IPS-18a (cell line): ENCODE measurements around the gene MESD.

Experiments used
- H3K27ac ChIP-seq: one replicate; pipeline ENCODE4 v1.5.1; 2013; ENCODE audit warnings: low read length
- H3K27me3 ChIP-seq: one replicate; pipeline ENCODE4 v1.6.1; 2013; ENCODE audit warnings: mild to moderate bottlenecking, low read length; ENCODE audit not compliant: control insufficient read depth, insufficient read depth
- H3K36me3 ChIP-seq: one replicate; pipeline ENCODE4 v1.6.1; 2013; ENCODE audit warnings: low read depth, low read length; ENCODE audit not compliant: control insufficient read depth
- H3K4me1 ChIP-seq: one replicate; pipeline ENCODE4 v1.6.1; 2013; ENCODE audit warnings: low read depth, low read length; ENCODE audit not compliant: control insufficient read depth
- H3K4me3 ChIP-seq: one replicate; pipeline ENCODE4 v1.5.1; 2013; ENCODE audit warnings: low read length
- H3K9ac ChIP-seq: one replicate; pipeline ENCODE4 v1.6.1; 2013; ENCODE audit warnings: mild to moderate bottlenecking, low read length, moderate library complexity
- H3K9me3 ChIP-seq: one replicate; pipeline ENCODE4 v1.6.1; 2013; ENCODE audit warnings: low read depth, low read length; ENCODE audit not compliant: control insufficient read depth

Gene MESD

DNA sequence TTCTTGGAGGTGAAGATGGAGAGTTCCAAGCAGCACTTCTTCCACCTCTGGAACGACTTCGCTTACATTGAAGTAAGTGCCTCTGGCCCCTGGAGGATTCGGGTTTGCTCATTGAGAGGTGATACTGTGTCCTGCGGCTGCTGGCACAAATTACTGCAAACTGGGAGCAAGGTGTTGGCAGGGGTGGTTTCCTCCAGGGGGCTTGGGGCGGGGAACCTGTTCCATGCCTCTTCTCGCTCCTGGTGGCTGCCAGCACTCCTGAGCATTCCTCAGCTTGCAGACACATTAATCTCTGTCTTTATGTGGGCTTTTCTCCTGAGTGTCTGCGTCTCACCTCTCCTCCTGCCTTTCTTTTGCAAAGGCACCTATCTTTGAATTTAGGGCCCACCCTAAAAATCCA lies 47.4 kb downstream of the MESD start:
- H3K36me3 ChIP-seq = peaks cover 4% of the 10 kb centered on the region
- H3K27ac ChIP-seq = no peak overlapping the region
- no peaks in the 10 kb centered on the region for H3K9me3 ChIP-seq
- no peaks in the 10 kb centered on the region for H3K27me3 ChIP-seq
- no peak overlapping the region for H3K4me3 ChIP-seq
- no peak overlapping the region for H3K9ac ChIP-seq
- no peaks in the 10 kb centered on the region for H3K4me1 ChIP-seq

DNA sequence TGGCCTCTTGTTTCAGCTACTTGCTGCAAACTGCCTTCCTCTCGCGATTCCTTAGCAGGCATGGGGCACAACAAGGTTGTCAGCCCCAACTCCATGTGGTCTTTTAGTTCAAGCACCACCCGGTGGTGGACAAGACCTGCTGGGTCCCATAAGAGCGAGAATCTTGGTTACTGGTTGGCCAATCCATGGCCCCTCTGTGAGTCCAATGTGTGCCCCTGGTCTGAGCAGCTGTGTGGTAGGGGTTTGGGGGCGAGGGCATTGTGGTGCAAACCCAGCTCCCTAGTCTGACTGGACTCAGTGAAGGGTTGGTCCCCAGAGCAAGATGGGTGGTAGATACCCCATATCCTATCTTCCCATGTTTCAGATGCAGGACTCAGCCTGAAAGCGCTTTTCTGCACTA lies 48.8 kb downstream of the MESD start:
- Histone ChIP-seq H3K36me3 (no peaks in the 10 kb centered on the region), H3K27ac (no peak overlapping the region), H3K4me1 (no peaks in the 10 kb centered on the region), H3K9ac (no peak overlapping the region), H3K9me3 (no peaks in the 10 kb centered on the region), H3K4me3 (no peak overlapping the region), H3K27me3 (no peaks in the 10 kb centered on the region)

- H3K36me3 ChIP-seq = no peaks in the 10 kb centered on the region
- H3K9me3 ChIP-seq = no peaks in the 10 kb centered on the region
- H3K27ac ChIP-seq = no peak overlapping the region
These were observed 49.3 kb downstream of the MESD start for GRCh38 chr15:80940331-80940730.

DNA sequence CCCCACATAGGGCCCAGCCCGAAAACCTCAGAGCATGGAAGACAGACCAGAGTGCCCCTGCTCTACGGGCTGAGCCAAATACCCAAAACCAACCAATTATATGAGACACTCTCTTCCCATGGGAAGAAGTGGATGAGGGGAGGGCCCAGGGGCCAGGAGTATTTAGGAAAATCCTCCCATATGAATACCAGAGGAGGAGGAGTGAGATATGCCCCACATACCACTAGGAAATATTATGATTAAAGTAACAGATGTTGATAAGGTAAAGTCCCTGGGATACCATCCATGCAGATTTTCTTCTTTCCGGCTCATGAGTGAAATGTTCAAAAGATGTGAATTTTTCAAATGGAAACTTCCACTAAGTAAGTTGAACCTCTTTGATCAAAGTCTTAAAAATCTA lies 50.4 kb downstream of the MESD start:
- H3K4me3 ChIP-seq = no peak overlapping the region
- H3K27ac ChIP-seq = no peak overlapping the region

More at GRCh38 chr15:80940331-80940730, 49.3 kb downstream of the MESD start:
- H3K4me1 ChIP-seq = no peaks in the 10 kb centered on the region
- no peak overlapping the region for H3K9ac ChIP-seq
- H3K4me3 ChIP-seq = no peak overlapping the region
- no peaks in the 10 kb centered on the region for H3K27me3 ChIP-seq

DNA sequence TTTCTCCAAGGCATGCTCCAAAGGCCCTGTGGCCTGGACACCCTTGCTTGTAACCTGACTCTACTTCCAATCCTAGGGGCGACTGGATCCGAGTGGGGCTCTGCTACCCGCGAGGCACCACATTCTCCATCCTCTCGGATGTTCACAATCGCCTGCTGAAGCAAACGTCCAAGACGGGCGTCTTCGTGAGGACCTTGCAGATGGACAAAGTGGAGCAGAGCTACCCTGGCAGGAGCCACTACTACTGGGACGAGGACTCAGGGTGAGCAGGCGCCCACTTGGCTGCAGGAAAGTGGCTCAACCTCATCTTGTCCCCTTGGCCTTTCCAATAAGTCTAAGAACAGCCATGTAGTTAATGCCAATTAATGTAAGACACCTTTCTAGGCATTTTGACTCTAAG lies 51.9 kb downstream of the MESD start:
- Histone ChIP-seq H3K27ac (no peak overlapping the region), H3K9ac (no peak overlapping the region), H3K27me3 (no peaks in the 10 kb centered on the region), H3K9me3 (no peaks in the 10 kb centered on the region), H3K36me3 (no peaks in the 10 kb centered on the region), H3K4me3 (no peak overlapping the region), H3K4me1 (no peaks in the 10 kb centered on the region)

More for the DNA sequence above, 50.4 kb downstream of the MESD start:
- no peaks in the 10 kb centered on the region for H3K4me1 ChIP-seq
- no peaks in the 10 kb centered on the region for H3K36me3 ChIP-seq
- H3K9me3 ChIP-seq = no peaks in the 10 kb centered on the region
- no peak overlapping the region for H3K9ac ChIP-seq
- H3K27me3 ChIP-seq = no peaks in the 10 kb centered on the region

DNA sequence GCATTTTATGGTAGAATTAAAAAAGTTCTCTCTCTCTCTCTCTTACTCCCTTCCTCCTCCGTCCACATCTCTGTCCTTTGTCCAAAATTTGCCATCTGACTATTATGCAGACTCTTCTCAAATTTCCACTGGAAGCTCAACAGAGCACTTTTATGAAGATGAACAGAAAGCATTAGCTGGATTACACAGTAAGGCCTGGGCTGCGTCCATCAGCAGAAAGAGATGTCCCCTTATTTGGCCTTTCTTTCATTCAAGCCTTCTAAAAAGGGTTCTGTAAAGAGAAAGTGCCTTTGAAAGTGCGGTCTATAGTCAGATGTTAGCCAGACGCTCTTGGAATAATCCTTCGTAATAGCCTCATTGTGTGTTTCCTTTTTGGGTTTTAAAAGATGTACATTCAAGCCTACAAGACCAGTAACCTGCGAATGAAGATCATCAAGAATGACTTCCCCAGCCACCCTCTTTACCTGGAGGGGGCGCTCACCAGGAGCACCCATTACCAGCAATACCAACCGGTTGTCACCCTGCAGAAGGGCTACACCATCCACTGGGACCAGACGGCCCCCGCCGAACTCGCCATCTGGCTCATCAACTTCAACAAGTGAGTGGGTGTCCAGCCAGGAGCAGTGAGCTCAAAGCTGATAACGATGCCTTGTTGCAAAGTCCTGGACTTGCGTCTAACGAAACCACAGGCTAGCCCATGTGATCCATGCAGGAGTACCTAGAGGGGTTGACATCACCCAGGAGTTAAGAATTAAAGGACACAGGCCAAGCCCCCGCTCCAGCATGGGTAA lies 53.1 kb downstream of the MESD start:
- Histone ChIP-seq H3K36me3 (no peaks in the 10 kb centered on the region), H3K27me3 (no peaks in the 10 kb centered on the region), H3K27ac (no peak overlapping the region), H3K4me3 (no peak overlapping the region), H3K9me3 (no peaks in the 10 kb centered on the region), H3K4me1 (no peaks in the 10 kb centered on the region), H3K9ac (no peak overlapping the region)

GRCh38 chr15:80934761-80935221 lies 54.8 kb downstream of the MESD start:
- Histone ChIP-seq H3K9ac (no peak overlapping the region), H3K4me1 (no peaks in the 10 kb centered on the region), H3K4me3 (no peak overlapping the region), H3K9me3 (no peaks in the 10 kb centered on the region), H3K27me3 (no peaks in the 10 kb centered on the region), H3K27ac (no peak overlapping the region), H3K36me3 (no peaks in the 10 kb centered on the region)

DNA sequence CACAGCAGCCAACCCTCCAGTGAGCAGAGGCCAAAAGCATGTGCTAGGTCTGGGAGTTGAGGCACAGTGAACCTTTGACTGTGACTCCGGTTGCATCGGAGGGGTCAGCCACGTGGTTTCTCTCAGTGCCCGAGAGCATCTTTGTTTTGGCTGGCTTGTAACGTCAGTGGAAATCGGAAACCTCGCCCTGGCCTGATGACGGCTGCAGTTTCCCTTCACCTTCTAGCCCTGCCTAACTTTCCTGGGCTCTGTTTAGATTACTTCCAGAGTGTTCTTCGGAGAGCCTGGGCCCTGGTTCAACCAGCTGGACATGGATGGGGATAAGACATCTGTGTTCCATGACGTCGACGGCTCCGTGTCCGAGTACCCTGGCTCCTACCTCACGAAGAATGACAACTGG lies 56.6 kb downstream of the MESD start:
- H3K27me3 ChIP-seq = no peaks in the 10 kb centered on the region
- no peaks in the 10 kb centered on the region for H3K36me3 ChIP-seq
- H3K4me1 ChIP-seq = no peaks in the 10 kb centered on the region
- no peaks in the 10 kb centered on the region for H3K9me3 ChIP-seq
- no peak overlapping the region for H3K4me3 ChIP-seq
- H3K9ac ChIP-seq = no peak overlapping the region
- no peak overlapping the region for H3K27ac ChIP-seq

GRCh38 chr15:80932513-80932815 lies 57.2 kb downstream of the MESD start:
- no peaks in the 10 kb centered on the region for H3K27me3 ChIP-seq
- H3K9ac ChIP-seq = no peak overlapping the region
- H3K4me3 ChIP-seq = no peak overlapping the region
- no peaks in the 10 kb centered on the region for H3K9me3 ChIP-seq
- no peaks in the 10 kb centered on the region for H3K36me3 ChIP-seq
- H3K4me1 ChIP-seq = no peaks in the 10 kb centered on the region
- H3K27ac ChIP-seq = no peak overlapping the region

DNA sequence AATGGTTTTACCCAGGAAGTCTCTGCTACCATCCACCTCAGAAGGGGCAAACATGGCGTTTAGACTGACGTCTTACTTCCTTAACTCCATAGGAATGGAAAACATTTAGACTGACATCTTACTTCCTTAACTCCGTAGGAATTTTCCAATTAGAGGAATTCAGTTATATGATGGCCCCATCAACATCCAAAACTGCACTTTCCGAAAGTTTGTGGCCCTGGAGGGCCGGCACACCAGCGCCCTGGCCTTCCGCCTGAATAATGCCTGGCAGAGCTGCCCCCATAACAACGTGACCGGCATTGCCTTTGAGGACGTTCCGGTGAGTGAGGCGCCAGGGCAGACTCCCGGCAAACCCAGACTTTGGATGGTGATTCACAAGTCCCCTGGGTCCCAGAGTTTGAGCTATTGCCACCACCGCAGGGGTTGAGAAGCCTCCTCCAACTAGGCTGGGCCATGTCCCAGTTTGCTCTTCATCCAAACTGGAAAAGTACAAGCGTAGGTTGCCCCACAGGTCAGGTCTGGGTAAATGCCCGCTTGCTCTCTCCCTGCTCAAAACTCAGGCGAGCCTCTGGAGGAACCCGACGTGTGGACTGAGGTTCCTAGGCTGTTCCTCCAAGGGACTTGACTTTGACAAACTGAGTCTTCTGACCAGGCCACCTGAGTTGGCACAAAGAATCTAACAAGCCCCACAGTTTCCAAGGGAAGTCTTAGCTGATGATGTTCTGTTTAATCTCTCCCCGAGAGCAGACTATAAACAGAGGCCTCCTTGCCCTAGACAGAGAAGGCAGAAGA lies 57.7 kb downstream of the MESD start:
- no peaks in the 10 kb centered on the region for H3K27me3 ChIP-seq
- no peak overlapping the region for H3K27ac ChIP-seq
- no peak overlapping the region for H3K9ac ChIP-seq
- no peaks in the 10 kb centered on the region for H3K4me1 ChIP-seq
- no peak overlapping the region for H3K4me3 ChIP-seq
- H3K9me3 ChIP-seq = no peaks in the 10 kb centered on the region
- H3K36me3 ChIP-seq = no peaks in the 10 kb centered on the region

GRCh38 chr15:80931191-80931590 lies 58.4 kb downstream of the MESD start:
- Histone ChIP-seq H3K9me3 (no peaks in the 10 kb centered on the region), H3K4me1 (no peaks in the 10 kb centered on the region), H3K27ac (no peak overlapping the region), H3K9ac (no peak overlapping the region), H3K27me3 (no peaks in the 10 kb centered on the region), H3K4me3 (no peak overlapping the region), H3K36me3 (no peaks in the 10 kb centered on the region)

- Histone ChIP-seq H3K27me3 (no peaks in the 10 kb centered on the region), H3K9me3 (no peaks in the 10 kb centered on the region), H3K27ac (no peak overlapping the region), H3K4me3 (no peak overlapping the region), H3K4me1 (no peaks in the 10 kb centered on the region), H3K36me3 (no peaks in the 10 kb centered on the region), H3K9ac (no peak overlapping the region)
These were observed 59.9 kb downstream of the MESD start for GRCh38 chr15:80929689-80930088.
